Right atrium auricular region (tissue), 2 donors: ENCODE results near the gene SERGEF. TPM values are rescaled to one million over a fixed set of nuclear protein-coding genes. Genes with fewer than 3 reads are reported as not detected.
"Not testable (repeated sequence)": the region's sequence is repeated elsewhere in the genome, so short reads cannot be mapped to it uniquely, and the experiment has no call there.

ENCODE experiments used
- DNase-seq: peaks from one replicate; pipeline ENCODE4 v3.0.0-alpha.2; 2019; ENCODE audit warnings: low spot score
- H3K27ac ChIP-seq, 2 donors: fragments of 200-600 bp; sonication (generic); 1 replicate in 1 of 2; 2 replicates in 1 of 2; pipeline ENCODE4 v1.5.1; 2016 to 2019
- H3K27me3 ChIP-seq, 2 donors: fragments of 200-600 bp; sonication (generic); one replicate each; pipeline versions ENCODE4 v1.5.1 to v1.6.0; 2017 to 2019
- H3K36me3 ChIP-seq: fragments of 200-600 bp; sonication (generic); one replicate; pipeline ENCODE4 v1.5.1; 2016
- H3K4me1 ChIP-seq, 2 donors: fragments of 200-600 bp; sonication (generic); one replicate each; pipeline versions ENCODE4 v1.5.1 to v1.6.0; 2017 to 2019
- H3K4me3 ChIP-seq, 2 donors: fragments of 200-600 bp; sonication (generic); 1 replicate in 1 of 2; 2 replicates in 1 of 2; pipeline ENCODE4 v1.5.1; 2017 to 2019; ENCODE audit warnings: mild to moderate bottlenecking in 1 of 2, moderate library complexity in 1 of 2
- H3K9me3 ChIP-seq, 2 donors: fragments of 200-600 bp; sonication (generic); one replicate each; pipeline ENCODE4 v1.5.1; 2019
- total RNA-seq, 2 donors: library from RNA; depleted of rRNA; stranded (reverse); fragments of >200 nt; gene quantifications; one replicate each; pipeline ENCODE4 v1.1.0, GENCODE V29; 2016
- TF ChIP-seq, protein P1 (sequence below), 2 donors: fragments of 200-600 bp; sonication (generic); IDR thresholded peaks; one replicate each; pipeline ENCODE4 v1.5.1; 2019; ENCODE audit warnings: antibody characterized with exemption in 2 of 2

The SERGEF gene
- total RNA-seq, 2 donors from 2014 or later, result 18.1 to 27.6 TPM

DNA sequence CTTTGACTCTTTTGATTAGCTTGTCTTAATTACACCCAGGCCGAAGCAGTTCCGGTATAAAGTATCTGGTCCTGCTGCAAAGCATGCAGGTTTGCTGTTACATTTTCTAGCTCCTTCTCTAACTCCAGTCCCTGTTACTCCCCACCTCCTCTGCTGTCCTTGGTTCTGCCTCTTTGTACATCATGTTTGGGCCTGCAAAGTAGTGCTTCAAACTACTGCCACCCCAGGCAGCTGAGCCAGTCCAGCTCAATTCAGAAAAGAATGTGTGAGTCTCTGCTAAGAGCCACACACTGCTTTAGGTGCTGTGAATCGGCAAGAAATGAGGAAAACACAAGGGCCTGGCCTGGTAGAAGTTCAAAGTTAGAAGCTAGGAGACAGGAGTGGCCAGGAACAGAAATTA lies 136.0 kb downstream of the SERGEF start:
- DNase-seq, result no peak
- no peaks in the 10 kb centered on the region for H3K27me3 ChIP-seq
- H3K9me3 ChIP-seq, result no peaks in the 10 kb centered on the region
- H3K27ac ChIP-seq, result no peak overlapping the region
- H3K36me3 ChIP-seq, result no peaks in the 10 kb centered on the region
- no peaks in the 10 kb centered on the region for H3K4me1 ChIP-seq
- H3K4me3 ChIP-seq, result no peak overlapping the region
- TF ChIP-seq, protein P1, sequence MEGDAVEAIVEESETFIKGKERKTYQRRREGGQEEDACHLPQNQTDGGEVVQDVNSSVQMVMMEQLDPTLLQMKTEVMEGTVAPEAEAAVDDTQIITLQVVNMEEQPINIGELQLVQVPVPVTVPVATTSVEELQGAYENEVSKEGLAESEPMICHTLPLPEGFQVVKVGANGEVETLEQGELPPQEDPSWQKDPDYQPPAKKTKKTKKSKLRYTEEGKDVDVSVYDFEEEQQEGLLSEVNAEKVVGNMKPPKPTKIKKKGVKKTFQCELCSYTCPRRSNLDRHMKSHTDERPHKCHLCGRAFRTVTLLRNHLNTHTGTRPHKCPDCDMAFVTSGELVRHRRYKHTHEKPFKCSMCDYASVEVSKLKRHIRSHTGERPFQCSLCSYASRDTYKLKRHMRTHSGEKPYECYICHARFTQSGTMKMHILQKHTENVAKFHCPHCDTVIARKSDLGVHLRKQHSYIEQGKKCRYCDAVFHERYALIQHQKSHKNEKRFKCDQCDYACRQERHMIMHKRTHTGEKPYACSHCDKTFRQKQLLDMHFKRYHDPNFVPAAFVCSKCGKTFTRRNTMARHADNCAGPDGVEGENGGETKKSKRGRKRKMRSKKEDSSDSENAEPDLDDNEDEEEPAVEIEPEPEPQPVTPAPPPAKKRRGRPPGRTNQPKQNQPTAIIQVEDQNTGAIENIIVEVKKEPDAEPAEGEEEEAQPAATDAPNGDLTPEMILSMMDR (IDR thresholded peaks at IDR 0.05), result no peak

DNA sequence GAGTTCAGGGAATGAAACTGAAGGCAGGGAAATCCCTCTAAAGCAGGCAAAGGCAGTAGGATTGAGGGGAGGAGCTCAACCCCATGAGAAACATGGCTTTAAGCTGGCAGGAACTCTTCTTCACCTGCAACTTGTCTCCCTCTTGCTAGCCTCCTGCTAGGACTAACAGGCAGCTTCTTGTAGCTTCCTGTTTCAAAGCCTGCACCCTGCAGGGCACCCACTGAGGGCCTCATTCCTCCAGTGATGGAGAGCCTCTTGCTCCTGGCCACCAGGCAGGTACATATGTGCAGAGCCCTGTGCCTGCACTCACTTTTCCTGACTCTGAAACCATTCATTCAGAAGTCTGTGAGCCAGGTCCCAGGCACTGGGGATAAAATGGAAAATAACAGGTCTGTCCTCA lies 137.0 kb downstream of the SERGEF start:
- no peaks in the 10 kb centered on the region for H3K9me3 ChIP-seq
- no peaks in the 10 kb centered on the region for H3K4me1 ChIP-seq
- no peaks in the 10 kb centered on the region for H3K36me3 ChIP-seq
- TF ChIP-seq, protein P1 (IDR thresholded peaks at IDR 0.05), result no peak
- H3K27me3 ChIP-seq, result no peaks in the 10 kb centered on the region
- H3K27ac ChIP-seq, result no peak overlapping the region
- no peak for DNase-seq
- H3K4me3 ChIP-seq, result no peak overlapping the region

DNA sequence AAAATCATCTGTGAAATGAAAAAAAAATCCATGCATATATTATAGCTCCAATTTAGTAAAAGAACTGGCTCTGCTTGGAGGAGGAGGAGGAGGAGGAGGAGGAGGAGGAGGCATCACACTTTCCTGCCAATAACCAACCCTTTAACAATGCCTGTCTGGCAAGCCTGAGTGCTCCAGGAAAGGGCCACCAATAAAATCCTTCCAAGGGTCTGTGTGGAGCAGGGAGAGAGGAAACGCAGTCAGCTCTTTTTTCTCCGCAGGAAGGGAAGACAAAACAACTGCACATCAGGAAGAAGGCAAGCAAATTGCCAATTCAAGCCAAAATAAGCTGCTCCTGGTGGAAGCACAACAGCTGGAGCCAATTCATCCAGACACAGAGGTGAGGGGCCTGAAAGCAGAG lies 139.3 kb downstream of the SERGEF start:
- TF ChIP-seq, protein P1 (IDR thresholded peaks at IDR 0.05), result no peak
- DNase-seq, result no peak
- Histone ChIP-seq H3K27ac (no peak overlapping the region), H3K4me3 (no peak overlapping the region), H3K4me1 (no peaks in the 10 kb centered on the region), H3K27me3 (no peaks in the 10 kb centered on the region), H3K36me3 (no peaks in the 10 kb centered on the region), H3K9me3 (no peaks in the 10 kb centered on the region)

DNA sequence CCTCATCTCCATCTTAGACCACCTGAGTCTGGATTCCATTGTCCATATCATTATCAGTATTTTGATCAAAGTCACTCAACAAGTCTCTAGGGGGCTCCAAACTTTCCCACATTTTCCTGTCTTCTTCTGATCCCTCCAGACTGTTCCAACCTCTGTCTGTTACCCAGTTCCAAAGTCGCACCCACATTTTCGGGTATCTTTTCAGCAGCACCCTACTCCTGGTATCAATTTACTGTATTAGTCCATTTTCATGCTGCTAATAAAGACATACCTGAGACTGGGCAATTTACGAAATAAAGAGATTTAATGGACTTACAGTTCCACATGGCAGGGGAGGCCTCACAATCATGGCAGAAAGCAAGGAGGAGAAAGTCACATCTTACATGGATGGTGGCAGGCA lies 144.4 kb downstream of the SERGEF start:
- not testable (repeated sequence) for H3K4me3 ChIP-seq, DNase-seq

DNA sequence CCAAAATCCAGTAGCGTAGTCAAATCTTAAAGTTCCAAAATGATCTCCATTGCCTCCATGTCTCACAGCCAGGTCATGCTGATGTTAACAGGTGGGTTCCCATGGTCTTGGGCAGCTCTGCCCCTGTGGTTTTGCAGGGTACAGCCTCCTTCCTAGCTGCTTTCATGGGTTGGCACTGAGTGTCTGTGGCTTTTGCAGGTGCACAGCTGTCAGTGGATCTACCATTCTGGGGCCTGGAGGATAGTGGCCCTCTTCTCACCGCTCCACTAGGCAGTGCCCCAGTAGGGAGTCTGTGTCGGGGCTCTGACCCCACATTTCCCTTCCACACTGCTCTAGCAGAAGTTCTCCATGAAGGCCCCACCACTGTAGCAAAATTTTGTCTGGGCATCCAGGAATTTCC lies 145.5 kb downstream of the SERGEF start:
- TF ChIP-seq, protein P1 (IDR thresholded peaks at IDR 0.05), result no peak
- DNase-seq, result no peak
- no peak overlapping the region for H3K4me3 ChIP-seq
- H3K9me3 ChIP-seq, result no peaks in the 10 kb centered on the region
- no peak overlapping the region for H3K27ac ChIP-seq
- H3K4me1 ChIP-seq, result peaks cover 0 to 9% of the 10 kb centered on the region in 2 donors
- H3K36me3 ChIP-seq, result no peaks in the 10 kb centered on the region
- H3K27me3 ChIP-seq, result no peaks in the 10 kb centered on the region

More for the DNA sequence above, 144.4 kb downstream of the SERGEF start:
- H3K27ac ChIP-seq, H3K27me3 ChIP-seq, H3K9me3 ChIP-seq, H3K36me3 ChIP-seq, H3K4me1 ChIP-seq: not testable (repeated sequence)

DNA sequence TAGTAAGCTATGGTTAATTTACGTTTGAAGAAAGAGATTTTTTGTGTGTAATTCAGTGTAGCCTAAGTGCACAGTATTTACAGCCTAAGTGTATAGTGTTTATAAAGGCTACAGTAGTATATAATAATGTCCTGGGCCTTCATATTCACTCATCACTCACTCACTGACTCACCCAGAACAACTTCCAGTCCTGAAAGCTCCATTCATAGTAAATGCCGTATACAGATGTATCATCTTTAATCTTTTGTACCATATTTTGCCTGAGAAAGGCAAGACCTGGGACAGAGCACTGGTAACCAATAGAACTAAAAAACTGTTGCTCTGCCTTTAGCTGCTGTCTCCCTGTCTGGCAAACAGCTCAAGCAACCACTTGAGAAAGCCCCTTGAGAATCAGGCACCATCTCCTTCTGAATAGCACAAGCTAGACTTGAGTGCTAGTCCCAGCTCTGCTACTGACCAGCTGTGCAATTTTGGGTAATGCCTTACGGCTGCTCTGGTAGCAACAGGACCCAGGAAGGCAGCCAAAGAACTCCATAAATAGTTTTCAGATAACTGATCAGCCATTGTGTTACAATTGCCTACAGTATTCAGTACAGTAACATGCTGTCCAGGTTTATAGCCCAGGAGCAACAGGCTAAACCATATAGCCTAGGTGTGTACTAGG lies 146.9 kb downstream of the SERGEF start:
- Histone ChIP-seq H3K36me3 (no peaks in the 10 kb centered on the region), H3K27me3 (no peaks in the 10 kb centered on the region), H3K4me1 (peaks cover 0 to 9% of the 10 kb centered on the region in 2 donors), H3K27ac (no peak overlapping the region), H3K9me3 (no peaks in the 10 kb centered on the region), H3K4me3 (no peak overlapping the region)
- TF ChIP-seq, protein P1 (IDR thresholded peaks at IDR 0.05), result no peak
- no peak for DNase-seq
